ENCODE data around the gene ALG9. TPM values are rescaled to one million over a fixed set of nuclear protein-coding genes. Genes with fewer than 3 reads are reported as not detected.

Gene ALG9
- polyA plus RNA-seq, 1 donor, result 26.1 TPM

- no peak for DNase-seq (ENCODE audit: low read depth)
Observed at GRCh38 chr11:111882202-111882601, 10.8 kb upstream of the ALG9 start.

- DNase-seq (ENCODE audit: low read depth), result no peak
Observed at GRCh38 chr11:111879637-111879960, 8.2 kb upstream of the ALG9 start.

GRCh38 chr11:111878849-111879636 is 7.7 kb upstream of the ALG9 start, which contains the start of the genes CFAP68 and FDXACB1:
CFAP68 (plus strand) TSS chr11:111879541; CDS start chr11:111879561, 20 bp downstream.
FDXACB1 (minus strand) TSS chr11:111879165; CDS start chr11:111879132, 33 bp downstream.
- DNase-seq (ENCODE audit: low read depth), result peak; percentile 96

GRCh38 chr11:111878385-111878848 is 7.0 kb upstream of the ALG9 start:
- DNase-seq (ENCODE audit: low read depth), result no peak

GRCh38 chr11:111871693-111872161 is 346 bp upstream of the ALG9 start:
- no peak for DNase-seq (ENCODE audit: low read depth)

- no peak for DNase-seq (ENCODE audit: low read depth)
Observed at GRCh38 chr11:111870522-111870885, 877 bp downstream of the ALG9 start.

- no peak for DNase-seq (ENCODE audit: low read depth)
Observed at GRCh38 chr11:111870113-111870512, 1.3 kb downstream of the ALG9 start.

- DNase-seq (ENCODE audit: low read depth), result no peak
Observed at GRCh38 chr11:111860257-111860656, 11.1 kb downstream of the ALG9 start.

GRCh38 chr11:111855506-111855905 is 15.9 kb downstream of the ALG9 start:
- no peak for DNase-seq (ENCODE audit: low read depth)

- no peak for DNase-seq (ENCODE audit: low read depth)
Observed at GRCh38 chr11:111852103-111852502, 19.3 kb downstream of the ALG9 start.

GRCh38 chr11:111851636-111852035 is 19.7 kb downstream of the ALG9 start:
- DNase-seq (ENCODE audit: low read depth), result no peak

- no peak for DNase-seq (ENCODE audit: low read depth)
Observed at GRCh38 chr11:111851067-111851466, 20.3 kb downstream of the ALG9 start.

GRCh38 chr11:111849631-111850030 is 21.8 kb downstream of the ALG9 start:
- no peak for DNase-seq (ENCODE audit: low read depth)

- no peak for DNase-seq (ENCODE audit: low read depth)
Observed at GRCh38 chr11:111846636-111847035, 24.7 kb downstream of the ALG9 start.

GRCh38 chr11:111846063-111846462 is 25.3 kb downstream of the ALG9 start:
- DNase-seq (ENCODE audit: low read depth), result no peak

- no peak for DNase-seq (ENCODE audit: low read depth)
Observed at GRCh38 chr11:111845276-111846028, 25.9 kb downstream of the ALG9 start.

- DNase-seq (ENCODE audit: low read depth), result no peak
Observed at GRCh38 chr11:111843661-111844060, 27.7 kb downstream of the ALG9 start.

GRCh38 chr11:111841370-111842053 is 29.9 kb downstream of the ALG9 start:
- peak; percentile 64 for DNase-seq (ENCODE audit: low read depth)

- no peak for DNase-seq (ENCODE audit: low read depth)
Observed at GRCh38 chr11:111840143-111840542, 31.2 kb downstream of the ALG9 start.

GRCh38 chr11:111838054-111838453 is 33.3 kb downstream of the ALG9 start:
- no peak for DNase-seq (ENCODE audit: low read depth)

GRCh38 chr11:111837366-111837891 is 34.0 kb downstream of the ALG9 start:
- DNase-seq (ENCODE audit: low read depth), result no peak

GRCh38 chr11:111836721-111837120 is 34.7 kb downstream of the ALG9 start:
- DNase-seq (ENCODE audit: low read depth), result no peak

Measured in forelimb muscle (tissue), 1 donor.